Neural progenitor cell (in vitro differentiated cells): ENCODE data around the gene B4GALNT1. TPM values are rescaled to one million over a fixed set of nuclear protein-coding genes. Genes with fewer than 3 reads are reported as not detected.

Experiments used
- DNase-seq: peaks from one replicate; pipeline ENCODE4 v3.0.0-alpha.2; 2016; ENCODE audit warnings: low spot score
- H2AFZ ChIP-seq: fragments of 200-600 bp; sonication (generic); replicated peaks from 2 replicates; pipeline ENCODE4 v1.6.1; 2016; ENCODE audit warnings: antibody characterized with exemption
- H3F3A ChIP-seq: fragments of 200-600 bp; sonication (generic); 2 replicates; pipeline ENCODE4 v1.6.1; 2016; ENCODE audit warnings: antibody characterized with exemption, low read depth
- H3K27ac ChIP-seq: fragments of 200-600 bp; sonication (generic); 2 replicates; pipeline ENCODE4 v1.5.1; 2016; ENCODE audit warnings: mild to moderate bottlenecking
- H3K27me3 ChIP-seq: fragments of 200-600 bp; sonication (generic); 2 replicates; pipeline ENCODE4 v1.6.1; 2016; ENCODE audit warnings: mild to moderate bottlenecking, moderate library complexity
- H3K36me3 ChIP-seq: fragments of 200-600 bp; sonication (generic); 2 replicates; pipeline ENCODE4 v1.5.1; 2016
- H3K4me1 ChIP-seq: fragments of 200-600 bp; sonication (generic); 2 replicates; pipeline ENCODE4 v1.6.1; 2016; ENCODE audit warnings: mixed run types
- H3K4me2 ChIP-seq: fragments of 200-600 bp; sonication (generic); 2 replicates; pipeline ENCODE4 v1.6.1; 2016
- H3K4me3 ChIP-seq: fragments of 200-600 bp; sonication (generic); 2 replicates; pipeline ENCODE4 v1.5.1; 2016
- H3K79me2 ChIP-seq: fragments of 200-600 bp; sonication (generic); 2 replicates; pipeline ENCODE4 v1.6.1; 2016; ENCODE audit warnings: low read depth
- H3K9ac ChIP-seq: fragments of 200-600 bp; sonication (generic); 2 replicates; pipeline ENCODE4 v1.6.1; 2016
- H3K9me3 ChIP-seq: fragments of 200-600 bp; sonication (generic); 2 replicates; pipeline ENCODE4 v1.5.1; 2016; ENCODE audit warnings: low read depth
- H4K20me1 ChIP-seq: fragments of 200-600 bp; sonication (generic); 2 replicates; pipeline ENCODE4 v1.6.1; 2016; ENCODE audit warnings: low read depth
- H3K27ac Mint-ChIP-seq: 3 replicates; pipeline ENCODE4 v1.8.0; 2021; ENCODE audit warnings: mixed read lengths
- H3K27me3 Mint-ChIP-seq: 2 replicates; pipeline ENCODE4 v1.8.0; 2022; ENCODE audit warnings: low read depth, mild to moderate bottlenecking, inconsistent platforms, moderate library complexity, mixed read lengths; ENCODE audit not compliant: insufficient read depth
- H3K36me3 Mint-ChIP-seq: 3 replicates; pipeline ENCODE4 v1.8.0; 2021; ENCODE audit warnings: mixed read lengths
- H3K4me1 Mint-ChIP-seq: 3 replicates; pipeline ENCODE4 v1.8.0; 2021; ENCODE audit warnings: mixed read lengths
- H3K4me3 Mint-ChIP-seq: 3 replicates; pipeline ENCODE4 v1.8.0; 2021; ENCODE audit warnings: mild to moderate bottlenecking, moderate library complexity, mixed read lengths
- H3K9me3 Mint-ChIP-seq: 3 replicates; pipeline ENCODE4 v1.8.0; 2020; ENCODE audit warnings: mixed read lengths
- EZH2 ChIP-seq: fragments of 200-600 bp; sonication (generic); IDR thresholded peaks from 2 replicates; pipeline ENCODE4 v1.6.1; 2017; ENCODE audit warnings: antibody characterized with exemption, mild to moderate bottlenecking, moderate library complexity
- EZH2phosphoT487 ChIP-seq: fragments of 200-600 bp; sonication (generic); IDR thresholded peaks from 2 replicates; pipeline ENCODE4 v1.6.1; 2017; ENCODE audit warnings: antibody characterized with exemption
- total RNA-seq: library from RNA; depleted of rRNA; stranded (reverse); fragments of >200 nt; gene quantifications from 2 replicates; pipeline ENCODE4 v1.2.3, GENCODE V29; 2015; ENCODE audit warnings: low replicate concordance
- TF ChIP-seq, protein P1 (sequence below): fragments of 200-600 bp; sonication (generic); IDR thresholded peaks from 2 replicates; pipeline ENCODE4 v1.5.1; 2017; ENCODE audit warnings: antibody characterized with exemption, mild to moderate bottlenecking

Gene B4GALNT1
- total RNA-seq, 1 donor from 2014 or later, result 0.28 TPM

DNA sequence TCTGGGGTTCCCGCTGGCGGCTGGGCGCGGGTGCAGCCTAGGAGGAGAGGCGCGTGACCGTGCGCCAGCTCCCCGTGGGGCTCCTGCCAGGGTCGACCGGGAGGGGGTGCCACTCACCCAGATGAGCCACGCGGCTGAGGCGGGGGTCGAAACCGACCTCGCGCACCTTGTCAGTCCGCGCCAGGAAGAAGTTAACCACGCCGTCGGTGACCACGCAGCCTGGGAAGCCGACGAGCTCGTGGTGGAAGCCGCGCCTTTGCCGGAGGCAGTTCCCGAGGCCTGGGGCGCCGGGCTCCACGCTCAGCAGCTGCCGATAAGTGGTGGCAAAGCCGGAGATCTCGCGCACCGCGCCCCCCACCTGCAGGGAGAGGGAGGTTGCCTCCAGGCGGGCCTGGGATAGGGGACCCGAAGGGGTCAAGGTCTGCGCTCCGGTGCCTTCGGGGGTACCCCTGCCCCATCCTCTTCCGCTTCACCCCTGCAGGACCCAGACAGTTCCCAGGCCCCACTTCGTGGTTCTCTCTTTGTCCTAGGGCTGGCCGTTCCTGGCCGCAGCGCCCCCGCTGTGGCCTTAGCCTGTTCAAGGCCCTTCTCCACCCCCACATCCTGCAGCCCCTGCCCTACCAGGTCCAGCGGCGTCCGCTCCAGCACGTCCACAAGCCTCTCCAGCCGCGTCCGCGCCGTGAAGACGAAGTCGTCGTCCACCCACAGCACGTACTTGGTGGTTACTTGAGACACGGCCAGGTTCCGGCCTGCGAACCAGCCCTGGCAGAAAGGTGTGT is 5.3 kb downstream of the B4GALNT1 start:
- Mint-ChIP-seq H3K27ac (no peak overlapping the region), H3K9me3 (peaks cover 4% of the 10 kb centered on the region), H3K4me1 (peaks cover 9% of the 10 kb centered on the region), H3K36me3 (peaks cover 9% of the 10 kb centered on the region), H3K4me3 (no peak overlapping the region), H3K27me3 (peaks cover 34% of the 10 kb centered on the region)
- no peaks in the 10 kb centered on the region for H3K79me2 ChIP-seq
- H3K36me3 ChIP-seq, result no peaks in the 10 kb centered on the region
- peak overlapping the region; percentile 29 for H3K4me3 ChIP-seq
- H4K20me1 ChIP-seq, result peaks cover 25% of the 10 kb centered on the region
- H3K27ac ChIP-seq, result no peak overlapping the region
- peak overlapping the region; percentile 65 for H2AFZ ChIP-seq
- peaks cover 100% of the 10 kb centered on the region for H3K27me3 ChIP-seq
- peaks cover 9% of the 10 kb centered on the region for H3K4me1 ChIP-seq
- no peak overlapping the region for H3K9ac ChIP-seq
- DNase-seq, result peak; percentile 42
- TF ChIP-seq EZH2phosphoT487 (peak; percentile 78), EZH2 (peak; percentile 89)
- TF ChIP-seq, protein P1, sequence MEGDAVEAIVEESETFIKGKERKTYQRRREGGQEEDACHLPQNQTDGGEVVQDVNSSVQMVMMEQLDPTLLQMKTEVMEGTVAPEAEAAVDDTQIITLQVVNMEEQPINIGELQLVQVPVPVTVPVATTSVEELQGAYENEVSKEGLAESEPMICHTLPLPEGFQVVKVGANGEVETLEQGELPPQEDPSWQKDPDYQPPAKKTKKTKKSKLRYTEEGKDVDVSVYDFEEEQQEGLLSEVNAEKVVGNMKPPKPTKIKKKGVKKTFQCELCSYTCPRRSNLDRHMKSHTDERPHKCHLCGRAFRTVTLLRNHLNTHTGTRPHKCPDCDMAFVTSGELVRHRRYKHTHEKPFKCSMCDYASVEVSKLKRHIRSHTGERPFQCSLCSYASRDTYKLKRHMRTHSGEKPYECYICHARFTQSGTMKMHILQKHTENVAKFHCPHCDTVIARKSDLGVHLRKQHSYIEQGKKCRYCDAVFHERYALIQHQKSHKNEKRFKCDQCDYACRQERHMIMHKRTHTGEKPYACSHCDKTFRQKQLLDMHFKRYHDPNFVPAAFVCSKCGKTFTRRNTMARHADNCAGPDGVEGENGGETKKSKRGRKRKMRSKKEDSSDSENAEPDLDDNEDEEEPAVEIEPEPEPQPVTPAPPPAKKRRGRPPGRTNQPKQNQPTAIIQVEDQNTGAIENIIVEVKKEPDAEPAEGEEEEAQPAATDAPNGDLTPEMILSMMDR, result peak; percentile 33
- peaks cover 7% of the 10 kb centered on the region for H3F3A ChIP-seq
- peak overlapping the region; percentile 56 for H3K4me2 ChIP-seq
- no peaks in the 10 kb centered on the region for H3K9me3 ChIP-seq

- no peaks in the 10 kb centered on the region for H3K79me2 ChIP-seq
- peaks cover 4% of the 10 kb centered on the region for H3K9me3 Mint-ChIP-seq
- TF ChIP-seq EZH2phosphoT487, result no peak
- TF ChIP-seq, protein P1, result no peak
- TF ChIP-seq EZH2, result no peak
- H3K4me1 Mint-ChIP-seq, result peaks cover 13% of the 10 kb centered on the region
- no peak overlapping the region for H3K4me2 ChIP-seq
- peaks cover 100% of the 10 kb centered on the region for H3K27me3 ChIP-seq
- H3K9me3 ChIP-seq, result no peaks in the 10 kb centered on the region
- peaks cover 9% of the 10 kb centered on the region for H3K36me3 Mint-ChIP-seq
- no peak overlapping the region for H3K4me3 ChIP-seq
- H3K27ac ChIP-seq, result no peak overlapping the region
- H3K4me1 ChIP-seq, result peaks cover 7% of the 10 kb centered on the region
- H3F3A ChIP-seq, result peaks cover 2% of the 10 kb centered on the region
- no peak overlapping the region for H2AFZ ChIP-seq
- no peak for DNase-seq
- peaks cover 37% of the 10 kb centered on the region for H3K27me3 Mint-ChIP-seq
- H3K9ac ChIP-seq, result no peak overlapping the region
- H3K36me3 ChIP-seq, result no peaks in the 10 kb centered on the region
- H3K4me3 Mint-ChIP-seq, result no peak overlapping the region
- peaks cover 27% of the 10 kb centered on the region for H4K20me1 ChIP-seq
- no peak overlapping the region for H3K27ac Mint-ChIP-seq
Observed at GRCh38 chr12:57626921-57627445, 6.0 kb downstream of the B4GALNT1 start.

DNA sequence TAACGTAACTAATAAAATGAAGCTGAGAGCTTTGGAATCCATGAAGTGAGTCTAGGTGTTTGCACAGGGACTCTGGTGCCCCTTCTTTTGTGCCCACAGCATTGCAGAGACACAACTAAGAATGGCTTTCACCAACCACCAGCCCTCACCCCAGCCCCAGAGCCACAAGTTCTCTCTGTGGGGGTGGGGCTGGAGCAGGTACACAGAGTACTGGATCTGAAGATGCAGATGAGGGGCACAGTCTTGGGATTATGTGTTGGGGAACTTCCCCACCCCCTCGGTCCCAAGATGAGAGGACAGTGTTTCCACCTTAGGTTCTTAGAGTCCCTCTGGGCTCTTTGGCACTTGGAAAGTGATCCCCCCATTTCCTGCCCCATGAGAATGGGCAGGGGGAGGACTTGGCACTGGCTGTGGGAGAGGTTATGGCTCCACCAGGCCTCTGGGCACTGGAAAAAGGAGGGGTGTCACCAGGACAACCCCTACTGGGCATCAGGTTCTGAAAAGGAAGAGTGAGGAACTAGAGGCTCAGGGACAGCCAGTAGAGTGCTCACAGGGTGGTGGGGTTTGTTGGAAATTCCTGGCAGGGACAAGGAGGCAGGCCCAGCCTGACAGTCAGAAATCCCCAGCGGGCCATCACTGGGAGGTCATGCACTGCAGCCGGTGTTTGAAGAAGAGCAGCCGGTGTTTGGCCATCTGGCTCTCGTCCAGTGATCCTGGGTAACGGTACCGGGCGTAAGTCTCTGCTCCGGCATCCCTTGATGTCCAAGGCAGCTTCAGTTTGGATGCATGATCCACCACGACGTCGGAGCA is 6.7 kb downstream of the B4GALNT1 start:
- Histone ChIP-seq H4K20me1 (peaks cover 27% of the 10 kb centered on the region), H3K9me3 (no peaks in the 10 kb centered on the region), H3F3A (no peaks in the 10 kb centered on the region), H3K79me2 (no peaks in the 10 kb centered on the region), H3K36me3 (no peaks in the 10 kb centered on the region), H2AFZ (no peak overlapping the region), H3K9ac (no peak overlapping the region), H3K27ac (no peak overlapping the region), H3K27me3 (peaks cover 100% of the 10 kb centered on the region), H3K4me1 (peaks cover 4% of the 10 kb centered on the region), H3K4me2 (no peak overlapping the region), H3K4me3 (no peak overlapping the region)
- H3K27ac Mint-ChIP-seq, result peak overlapping the region; percentile 50
- DNase-seq, result no peak
- peaks cover 9% of the 10 kb centered on the region for H3K36me3 Mint-ChIP-seq
- H3K9me3 Mint-ChIP-seq, result peaks cover 4% of the 10 kb centered on the region
- H3K27me3 Mint-ChIP-seq, result peaks cover 37% of the 10 kb centered on the region
- TF ChIP-seq, protein P1, result no peak
- no peak for TF ChIP-seq EZH2phosphoT487
- TF ChIP-seq EZH2, result no peak
- H3K4me1 Mint-ChIP-seq, result peaks cover 11% of the 10 kb centered on the region
- H3K4me3 Mint-ChIP-seq, result no peak overlapping the region
